NCI-H128 (cell line): Measurements from ENCODE around the gene SLC25A45.
"Not testable (repeated sequence)": the region's sequence is repeated elsewhere in the genome, so short reads cannot be mapped to it uniquely, and the experiment has no call there.

Experiments used
- DNase-seq: peaks from one replicate; lab custom pipeline; 2025; ENCODE audit not compliant: unreplicated experiment; lab: John Stamatoyannopoulos, UW

SLC25A45 gene

DNA sequence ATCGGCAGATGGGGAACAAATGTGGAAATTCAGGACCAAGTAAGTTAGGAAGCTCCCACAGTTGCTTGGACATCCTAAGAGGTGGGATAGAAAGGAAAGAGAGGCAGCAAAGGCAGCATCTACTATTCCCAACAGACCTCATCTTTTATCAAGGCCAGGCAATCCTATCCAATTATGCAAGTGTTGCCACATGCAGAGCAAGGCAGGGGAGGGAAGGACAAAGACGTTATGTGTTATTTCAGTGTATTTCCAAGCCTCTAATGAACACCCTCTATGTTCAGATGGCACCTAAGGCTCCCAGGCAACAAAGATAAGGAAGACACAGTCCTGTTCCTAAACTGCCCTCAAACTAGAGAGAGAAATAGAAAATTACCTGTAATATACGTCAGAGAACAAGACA is 18.7 kb downstream of the SLC25A45 start:
- DNase-seq = no peak

DNA sequence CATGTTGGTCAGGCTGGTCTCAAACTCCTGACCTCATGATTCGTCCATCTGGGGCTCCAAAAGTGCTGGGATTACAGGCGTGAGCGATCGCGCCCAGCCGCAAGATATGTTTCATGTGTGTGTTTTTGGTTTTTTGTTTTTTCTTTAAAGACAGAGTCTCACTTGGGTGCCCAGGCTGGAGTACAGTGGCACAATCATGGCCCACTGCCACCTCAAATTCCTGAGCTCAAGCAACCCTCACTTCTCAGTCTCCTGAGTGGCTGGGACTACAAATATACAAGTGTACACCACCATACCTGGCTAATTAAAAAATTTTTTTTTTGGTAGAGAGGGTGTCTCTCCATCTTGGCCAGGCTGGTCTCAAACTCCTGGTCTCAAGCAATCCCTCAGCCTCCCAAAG is 19.5 kb downstream of the SLC25A45 start:
- no peak for DNase-seq

DNA sequence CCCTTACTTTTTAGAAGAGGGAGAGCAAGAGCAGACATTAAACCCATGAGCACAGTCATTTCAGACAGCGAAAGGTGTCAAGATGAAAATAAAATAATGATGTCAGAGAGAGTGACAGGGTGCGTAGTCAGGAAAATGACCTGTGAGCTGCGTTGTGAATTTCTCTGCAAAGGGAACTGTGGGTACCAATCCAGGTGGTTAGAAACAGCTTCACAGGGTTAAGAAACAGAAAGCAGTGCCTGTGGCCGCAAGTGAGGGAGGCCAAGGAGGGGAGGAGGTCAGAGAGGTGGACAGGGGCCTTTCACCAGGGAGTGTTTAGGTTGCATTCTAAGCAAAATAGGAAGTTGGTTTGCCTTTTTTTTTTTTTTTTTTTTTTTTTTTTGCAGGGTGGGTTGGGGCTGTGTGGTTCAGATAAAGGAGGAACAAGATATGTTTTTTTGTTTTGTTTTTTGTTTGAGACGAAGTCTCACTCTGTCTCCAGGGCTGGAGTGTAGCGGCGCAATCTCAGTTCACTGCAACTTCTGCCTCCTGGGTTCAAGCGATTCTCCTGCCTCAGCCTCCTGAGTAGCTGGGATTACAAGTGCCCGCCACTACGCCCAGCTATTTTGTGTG is 20.0 kb downstream of the SLC25A45 start:
- DNase-seq = no peak

DNA sequence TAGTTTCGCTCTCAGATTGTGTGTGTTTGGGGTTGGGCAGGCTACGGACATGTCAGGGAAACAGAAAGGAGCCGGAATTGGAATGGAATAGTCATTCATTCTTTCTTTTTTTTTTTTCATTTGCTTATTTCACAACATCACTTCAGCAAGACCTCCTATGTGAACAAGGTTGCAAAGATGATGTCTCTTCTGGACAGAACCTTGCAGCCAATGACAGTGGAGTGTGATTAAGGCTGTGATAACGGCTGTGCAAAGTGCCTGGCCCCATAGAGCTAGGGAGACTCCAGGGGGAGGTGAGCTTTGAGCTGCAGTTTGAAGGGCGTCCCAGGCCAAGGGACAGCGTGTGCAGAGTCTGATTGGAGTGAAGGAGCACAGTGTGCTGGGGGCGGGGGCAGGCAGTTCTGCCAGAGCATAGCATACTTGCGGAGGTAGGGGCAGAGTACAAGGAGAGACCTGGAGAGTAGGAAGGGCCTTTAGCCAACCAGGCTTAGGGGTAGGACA is 24.5 kb downstream of the SLC25A45 start:
- DNase-seq = no peak

DNA sequence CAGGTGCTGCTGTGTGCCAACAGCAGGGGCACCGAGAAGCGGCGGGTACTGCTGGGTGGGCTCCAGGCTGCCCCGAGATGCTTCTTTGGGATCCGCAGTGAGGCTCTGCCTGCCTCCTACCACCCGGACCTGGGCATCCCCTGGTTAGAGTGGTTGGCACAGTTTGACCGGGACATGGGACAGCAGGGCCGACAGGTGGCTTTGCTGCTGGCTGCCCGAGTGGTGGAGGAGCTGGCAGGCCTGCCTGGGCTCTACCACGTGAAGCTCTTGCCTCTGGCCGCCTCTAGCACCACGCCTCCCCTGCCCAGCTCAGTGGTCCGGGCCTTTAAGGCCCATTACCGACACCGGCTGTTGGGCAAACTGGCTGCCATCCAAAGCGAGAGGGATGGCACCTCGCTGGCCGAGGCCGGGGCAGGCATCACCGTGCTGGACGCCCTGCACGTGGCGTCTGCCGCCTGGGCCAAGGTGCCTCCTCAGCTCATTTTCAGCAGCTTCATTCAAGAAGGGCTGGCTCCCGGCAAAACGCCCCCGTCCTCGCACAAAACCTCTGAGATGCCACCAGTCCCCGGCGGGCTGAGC is 26.0 kb downstream of the SLC25A45 start:
- DNase-seq = no peak

DNA sequence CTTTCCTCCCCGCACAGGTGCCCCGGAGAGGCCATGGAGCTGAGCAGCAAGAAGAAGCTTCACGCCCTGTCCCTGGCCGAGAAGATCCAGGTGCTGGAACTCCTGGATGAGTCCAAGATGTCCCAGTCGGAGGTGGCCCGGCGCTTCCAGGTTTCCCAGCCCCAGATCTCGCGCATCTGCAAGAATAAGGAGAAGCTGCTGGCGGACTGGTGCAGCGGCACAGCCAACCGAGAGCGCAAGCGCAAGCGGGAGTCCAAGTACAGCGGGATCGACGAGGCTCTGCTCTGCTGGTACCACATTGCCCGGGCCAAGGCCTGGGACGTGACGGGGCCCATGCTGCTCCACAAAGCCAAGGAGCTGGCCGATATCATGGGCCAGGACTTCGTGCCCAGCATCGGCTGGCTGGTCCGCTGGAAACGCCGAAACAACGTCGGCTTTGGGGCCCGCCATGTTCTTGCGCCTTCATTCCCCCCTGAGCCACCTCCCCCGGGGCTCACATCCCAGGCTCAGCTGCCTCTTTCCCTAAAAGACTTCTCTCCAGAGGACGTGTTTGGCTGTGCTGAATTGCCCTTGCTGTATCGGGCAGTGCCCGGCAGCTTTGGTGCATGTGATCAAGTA is 26.6 kb downstream of the SLC25A45 start:
- no peak for DNase-seq

DNA sequence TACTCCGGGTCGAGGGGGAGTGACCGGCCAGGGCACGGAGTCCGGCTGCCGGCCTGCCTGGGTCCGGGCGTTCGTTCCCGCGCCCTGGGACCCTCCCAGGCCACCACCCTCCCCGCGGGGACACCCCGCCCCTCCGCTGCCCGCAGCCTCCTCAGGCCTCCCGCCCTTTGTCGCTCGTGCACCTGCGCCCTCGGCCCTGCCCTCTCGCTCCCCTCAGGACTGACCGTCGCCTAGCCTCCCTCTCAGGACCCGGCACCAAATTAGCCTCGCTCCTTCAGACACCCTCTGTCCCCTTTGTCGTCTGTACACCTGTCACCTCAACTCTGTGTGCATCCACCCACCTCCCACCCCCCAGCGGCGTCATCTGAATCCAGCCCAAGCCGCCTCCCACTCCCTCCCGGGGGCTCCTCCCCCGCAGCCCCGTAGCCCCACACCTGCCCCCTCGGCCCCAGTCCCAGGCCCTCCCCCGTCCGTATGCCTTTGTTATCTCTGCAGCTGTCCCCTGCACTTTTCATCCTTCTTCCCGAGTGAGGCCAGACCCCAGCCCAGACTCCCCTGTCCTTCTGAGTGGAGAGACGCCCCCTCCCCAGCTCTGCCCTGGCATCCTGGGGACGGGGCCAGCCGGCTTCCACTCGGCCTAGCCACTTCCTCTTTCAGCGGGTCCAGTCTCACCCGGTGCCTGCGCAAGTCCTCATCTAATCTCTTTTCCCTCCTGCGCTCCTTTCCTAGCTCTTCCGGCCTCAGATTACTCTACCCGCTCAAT is 27.3 kb downstream of the SLC25A45 start:
- DNase-seq = no peak

DNA sequence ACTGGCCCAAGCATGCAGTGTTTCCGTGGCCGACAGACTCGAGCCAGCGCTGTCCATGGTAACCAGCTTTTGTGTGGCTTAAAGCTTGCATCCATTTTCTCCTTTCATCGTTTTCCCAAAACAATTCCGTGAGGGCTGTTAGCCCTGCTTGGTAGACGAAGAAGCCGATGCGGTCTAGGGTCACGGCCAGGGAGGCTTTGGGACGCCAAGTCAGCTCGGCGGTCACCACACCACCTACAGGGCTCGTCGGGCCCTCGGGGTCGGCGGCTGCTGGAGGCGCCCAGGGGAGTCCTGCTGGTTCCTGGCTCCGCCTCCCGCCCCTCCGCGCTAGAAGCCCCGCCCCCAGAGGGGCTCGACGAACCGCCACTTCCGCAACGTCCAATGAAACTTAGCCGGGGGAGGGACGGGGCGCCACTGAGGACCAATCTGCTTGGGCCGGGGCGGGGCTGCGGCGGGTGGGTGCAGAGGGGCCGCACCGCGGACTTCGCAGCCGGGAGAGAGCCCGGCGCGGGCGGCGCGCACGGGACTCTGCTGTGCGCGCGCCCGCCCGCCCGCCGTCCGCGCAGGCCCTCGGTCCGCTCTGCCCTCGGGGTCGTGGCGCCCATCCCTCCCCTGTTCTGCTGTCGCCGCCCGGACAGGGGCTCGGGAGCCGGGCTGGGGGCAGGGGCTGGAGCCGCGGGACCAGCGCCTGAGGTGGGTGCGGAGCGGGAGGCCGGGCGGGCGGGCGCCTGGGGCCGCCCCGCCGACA is 28.0 kb downstream of the SLC25A45 start, which contains the start of gene TIGD3:
Gene TIGD3, plus strand, starts transcription at position 487 of the 748 bp plus-strand sequence. CDS start 1,058 bp downstream, outside the sequence.
- peak; percentile 82 for DNase-seq

DNA sequence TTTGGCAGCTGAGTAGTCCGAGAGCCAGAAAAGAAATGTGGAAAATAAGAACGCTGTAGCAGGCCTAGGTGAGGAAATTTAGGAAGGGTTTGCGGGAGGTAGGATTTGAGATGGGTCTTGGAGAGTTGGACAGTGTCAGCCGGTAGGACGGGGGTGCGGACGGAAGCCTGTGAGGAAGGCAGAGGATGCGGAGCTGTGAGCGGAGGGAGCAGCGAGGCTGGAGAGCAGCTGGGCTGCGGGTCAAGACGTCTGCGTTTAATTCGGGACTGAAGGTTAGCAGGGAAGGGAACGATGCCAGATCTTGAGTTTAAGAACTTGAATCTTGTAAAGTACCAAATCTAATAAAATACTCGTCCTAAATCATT is 28.6 kb downstream of the SLC25A45 start:
- no peak for DNase-seq

DNA sequence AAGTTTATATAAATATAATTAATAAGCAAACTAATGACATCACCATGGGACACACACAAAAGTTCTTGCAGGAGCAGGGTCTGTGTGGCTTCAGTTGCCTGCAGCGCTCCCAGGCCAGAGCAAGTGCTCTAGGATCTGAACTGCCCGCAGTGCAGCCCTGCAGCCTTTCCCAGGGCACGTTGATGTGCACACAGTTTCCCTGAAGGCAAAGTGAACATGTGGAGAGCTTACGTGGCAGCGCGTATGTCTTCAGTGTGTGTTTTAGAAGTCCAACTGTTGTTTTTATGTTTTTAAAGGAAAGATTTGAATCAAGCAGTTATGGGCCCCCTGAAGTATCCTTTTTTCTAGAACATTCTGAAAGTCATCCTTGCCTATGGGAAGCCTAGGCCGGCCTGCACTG is 29.1 kb downstream of the SLC25A45 start:
- DNase-seq = no peak

DNA sequence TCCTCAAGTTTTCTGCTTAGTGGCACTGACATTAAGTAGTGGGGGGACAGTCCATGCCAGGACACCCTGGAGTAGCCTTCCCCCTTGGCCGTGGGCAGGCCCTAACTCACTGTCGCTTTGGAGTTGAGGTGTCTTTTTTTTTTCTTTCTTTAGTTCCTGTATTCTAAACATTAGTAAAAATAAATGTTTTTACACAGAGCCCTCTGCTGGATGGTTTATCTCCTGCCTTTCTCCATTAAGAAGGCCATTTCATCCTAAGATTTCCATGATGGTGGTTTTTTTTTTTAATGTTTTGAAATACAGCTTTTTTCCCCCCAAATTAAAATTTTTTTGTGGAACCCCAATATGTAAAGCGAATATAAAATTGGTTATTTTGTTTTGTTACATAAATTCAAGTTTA is 29.7 kb downstream of the SLC25A45 start:
- no peak for DNase-seq

DNA sequence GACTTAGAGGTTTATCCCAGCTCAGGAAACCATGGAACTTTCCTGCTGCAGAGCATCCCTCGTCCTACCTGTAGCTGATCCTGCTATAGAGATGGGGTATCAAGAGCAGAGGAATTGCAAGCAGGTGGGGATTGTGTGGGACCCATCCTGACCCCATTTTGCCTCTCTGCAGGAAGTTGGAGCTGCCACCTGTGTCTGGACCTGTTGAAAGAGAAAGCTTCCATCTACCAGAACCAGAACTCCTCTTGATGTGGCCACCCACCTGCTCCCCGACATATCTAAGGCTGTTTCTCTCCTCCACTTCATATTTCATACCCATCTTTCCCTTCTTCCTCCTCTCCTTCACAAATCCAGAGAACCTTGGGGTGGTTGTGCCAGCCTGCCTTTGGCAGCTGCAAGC is 30.9 kb downstream of the SLC25A45 start:
- no peak for DNase-seq

DNA sequence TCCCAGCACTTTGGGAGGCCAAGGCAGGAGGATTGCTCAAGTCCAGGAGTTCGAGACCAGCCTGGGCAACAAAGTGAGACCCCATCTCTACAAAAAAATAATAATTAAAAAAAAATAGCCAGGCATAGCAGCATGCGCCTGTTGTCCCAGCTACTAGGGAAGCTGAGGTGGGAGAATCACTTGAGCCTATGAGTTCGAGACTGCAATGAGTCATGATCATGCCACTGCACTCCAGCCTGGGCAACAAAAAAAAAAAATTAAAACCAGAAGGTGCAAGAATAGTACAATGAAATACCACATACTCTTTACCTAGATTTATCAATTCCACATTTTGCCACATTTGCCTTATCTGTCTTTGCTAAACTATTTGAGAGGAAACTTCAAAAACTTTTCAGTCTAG is 40.6 kb downstream of the SLC25A45 start:
- DNase-seq = no peak

DNA sequence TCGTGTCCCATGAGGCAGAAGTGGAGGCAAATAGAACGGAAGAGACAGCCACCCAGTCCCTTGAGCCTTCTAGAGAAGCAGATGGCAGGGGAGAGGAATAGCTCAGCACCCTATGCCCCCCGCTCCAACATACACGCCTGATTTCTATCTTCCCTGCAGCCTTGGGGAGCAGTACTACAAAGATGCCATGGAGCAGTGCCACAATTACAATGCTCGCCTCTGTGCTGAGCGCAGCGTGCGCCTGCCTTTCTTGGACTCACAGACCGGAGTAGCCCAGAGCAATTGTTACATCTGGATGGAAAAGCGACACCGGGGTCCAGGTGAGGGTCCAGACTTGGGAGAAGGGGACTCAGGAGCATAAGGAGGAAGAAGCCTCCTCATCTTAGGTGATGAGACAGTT is 42.2 kb downstream of the SLC25A45 start:
- no peak for DNase-seq

DNA sequence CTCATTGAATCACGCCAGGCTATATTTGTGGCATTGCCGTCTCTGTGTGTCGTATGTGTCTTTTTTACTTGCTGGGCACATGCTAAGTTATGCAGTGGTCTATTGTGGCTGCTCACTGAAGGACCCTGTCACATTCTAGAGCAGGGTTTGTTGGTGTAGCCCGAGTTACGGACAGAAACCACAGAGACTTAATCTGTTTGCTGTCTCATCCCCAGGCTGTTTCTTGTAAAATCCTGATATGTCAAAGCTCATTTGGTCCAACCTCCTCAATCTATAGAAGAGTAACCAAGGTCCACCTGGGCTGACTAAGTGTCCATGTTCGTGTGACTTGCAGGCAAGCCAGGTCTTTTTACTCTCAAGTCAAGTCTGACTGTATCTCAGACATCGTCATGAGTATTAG is 43.8 kb downstream of the SLC25A45 start:
- DNase-seq = no peak

DNA sequence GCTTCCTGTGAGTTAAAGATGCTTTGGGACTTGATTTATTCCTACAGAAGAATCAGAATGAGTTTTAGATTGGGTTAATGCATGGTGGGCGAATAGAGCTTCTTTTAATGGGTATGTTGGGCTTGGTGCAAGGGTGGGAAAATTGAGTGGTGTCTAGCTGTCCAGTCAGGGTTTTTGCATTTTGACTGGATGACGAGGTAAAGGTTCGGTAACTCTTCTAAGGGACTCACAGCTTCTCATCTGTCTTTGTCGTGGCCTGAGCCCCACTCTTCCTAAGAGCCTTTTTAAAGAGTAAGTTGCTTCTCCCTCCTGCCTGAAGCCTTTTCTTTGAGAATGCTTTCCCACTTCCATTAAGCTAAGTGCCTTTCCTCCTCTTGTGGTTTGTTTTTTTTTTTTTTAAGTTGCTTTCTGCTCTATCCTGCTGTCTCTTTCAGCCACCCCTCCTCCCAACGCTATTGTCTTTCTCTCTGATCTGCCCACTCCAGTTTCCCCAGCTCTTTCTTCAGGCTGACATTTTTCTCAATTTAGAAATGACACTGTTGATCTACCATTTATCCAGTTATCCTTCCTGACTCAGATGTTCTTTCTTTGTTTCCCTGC is 47.6 kb downstream of the SLC25A45 start:
- DNase-seq = peak; percentile 52

DNA sequence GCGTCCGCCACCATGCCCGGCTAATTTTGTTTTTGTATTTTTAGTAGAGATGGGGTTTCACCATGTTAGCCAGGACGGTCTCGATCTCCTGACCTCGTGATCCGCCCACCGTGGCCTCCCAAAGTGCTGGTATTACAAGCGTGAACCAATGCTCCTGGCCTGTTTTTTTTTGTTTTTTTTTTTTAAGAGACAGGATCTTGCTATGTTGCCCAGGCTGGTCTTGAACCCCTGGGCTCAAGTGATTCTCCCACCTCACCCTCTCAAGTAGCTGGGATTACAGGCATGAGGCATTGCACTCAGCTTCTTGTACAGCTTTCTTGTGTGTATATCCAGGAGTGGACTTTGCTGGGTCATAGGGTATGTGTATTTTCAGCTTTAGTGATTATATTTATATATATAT is 49.9 kb downstream of the SLC25A45 start:
- not testable (repeated sequence) for DNase-seq

DNA sequence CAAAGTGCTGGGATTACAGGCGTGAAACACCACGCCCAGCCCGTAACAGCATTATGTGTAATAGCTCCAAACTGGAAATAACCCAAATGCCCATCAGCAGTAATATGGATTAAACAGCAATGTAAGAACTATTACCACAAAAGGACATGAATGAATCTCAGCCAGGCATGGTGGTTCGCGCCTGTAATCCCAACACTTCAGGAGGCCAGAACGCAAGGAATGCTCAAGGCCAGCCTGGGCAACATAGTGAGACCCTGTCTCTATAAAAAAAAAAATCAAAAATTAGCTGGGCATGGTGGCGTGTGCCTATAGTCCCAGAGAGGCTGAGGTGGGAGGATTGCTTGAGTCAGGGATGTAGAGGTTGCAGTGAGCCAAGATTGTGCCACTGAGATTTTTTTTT is 51.9 kb downstream of the SLC25A45 start:
- no peak for DNase-seq

DNA sequence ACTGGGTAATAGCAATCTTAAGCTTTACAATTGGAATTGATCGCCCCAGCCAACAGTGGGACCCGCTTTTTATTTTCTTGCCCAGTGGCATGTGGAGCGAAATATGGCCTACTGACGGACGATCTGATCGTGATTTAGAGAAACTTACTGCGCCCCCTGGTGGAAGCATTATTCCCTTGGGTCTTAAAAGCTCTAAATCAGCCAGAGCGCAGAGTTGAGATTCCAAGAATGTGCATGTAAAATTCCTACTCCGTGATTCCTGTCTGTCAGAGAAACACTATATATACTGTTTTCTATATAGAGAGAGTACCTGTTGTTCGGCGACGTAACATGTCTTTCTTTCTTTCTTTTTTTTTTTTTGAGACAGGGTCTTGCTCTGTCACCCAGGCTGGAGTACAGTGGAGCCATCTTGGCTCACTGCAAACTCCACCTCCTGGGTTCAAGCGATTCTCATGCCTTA is 52.5 kb downstream of the SLC25A45 start:
- DNase-seq = peak; percentile 58

DNA sequence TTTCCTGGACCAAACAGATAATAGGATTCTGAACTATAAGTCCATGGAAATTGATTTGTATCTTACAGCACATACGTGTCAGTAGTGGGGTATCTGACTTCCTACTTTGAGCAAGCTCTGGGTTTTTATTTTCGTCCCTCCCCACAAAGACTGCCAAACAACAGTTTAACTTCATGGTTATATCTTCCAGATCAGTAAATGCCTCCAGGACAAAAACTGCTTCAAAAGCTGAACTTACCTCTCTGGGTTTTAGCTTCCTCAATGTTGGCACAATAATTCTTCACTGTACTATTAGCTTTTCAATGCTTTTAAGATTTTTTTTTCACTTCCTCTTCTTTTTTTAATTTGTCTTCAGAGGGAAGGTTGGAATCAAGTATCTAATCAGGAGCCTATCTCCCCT is 53.0 kb downstream of the SLC25A45 start:
- no peak for DNase-seq

DNA sequence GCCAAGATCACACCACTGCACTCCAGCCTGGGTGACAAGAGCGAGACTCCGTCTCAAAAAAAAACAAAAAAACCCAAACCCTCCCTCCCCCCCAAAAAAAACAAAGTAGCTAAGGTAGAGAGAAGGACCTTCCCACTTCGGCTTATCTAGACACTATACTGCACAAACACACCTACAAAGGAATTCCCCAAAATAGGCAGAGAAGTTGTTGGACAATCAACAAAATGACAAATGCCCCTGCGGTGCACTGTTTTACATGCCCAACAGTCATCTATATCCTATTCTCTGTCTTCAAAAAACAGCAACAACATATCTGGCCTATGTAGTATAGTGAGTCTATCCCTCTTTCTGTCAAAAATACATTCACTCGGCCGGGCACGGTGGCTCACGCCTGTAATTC is 55.4 kb downstream of the SLC25A45 start:
- DNase-seq = no peak
